Dermis microvascular lymphatic vessel endothelial cell (primary cell): Measurements from ENCODE around the gene UCN2. TPM values are rescaled to one million over a fixed set of nuclear protein-coding genes. Genes with fewer than 3 reads are reported as not detected.

Source experiments
- DNase-seq, 2 donors: peaks; one replicate each; pipeline versions ENCODE4 v3.0.0 to v3.0.0-alpha.2; 2010; ENCODE audit warnings: low read depth in 2 of 2
- total RNA-seq: library from RNA; depleted of rRNA; stranded (reverse); fragments of >200 nt; gene quantifications from 2 replicates; pipeline ENCODE4 v1.2.1, GENCODE V29; 2014

Gene UCN2
- not detected in 2 replicates for total RNA-seq

- peak in 1 of 2 donors; percentile 45 for DNase-seq
Measured at GRCh38 chr3:48563382-48563918, at the start of gene UCN2. Gene UCN2 (minus strand): TSS chr3:48563781. CDS start chr3:48563124, 657 bp downstream.

- DNase-seq, result no peak
Measured at GRCh38 chr3:48612309-48612708, 48.7 kb upstream of the UCN2 start.

GRCh38 chr3:48609088-48610005 lies 45.8 kb upstream of the UCN2 start, which contains the start of gene UQCRC1:
Gene UQCRC1 (minus strand): TSS chr3:48609646. CDS start chr3:48609620, 26 bp downstream.
- DNase-seq, result peak; percentile 89 to 94

GRCh38 chr3:48607519-48607918 lies 43.9 kb upstream of the UCN2 start:
- DNase-seq, result peak in 1 of 2 donors; percentile 31

GRCh38 chr3:48601622-48601994 lies 38.0 kb upstream of the UCN2 start:
- no peak for DNase-seq

GRCh38 chr3:48600711-48601621 lies 37.4 kb upstream of the UCN2 start:
- DNase-seq, result no peak

- DNase-seq, result no peak
Measured at GRCh38 chr3:48599509-48600285, 36.1 kb upstream of the UCN2 start.

- DNase-seq, result no peak
Measured at GRCh38 chr3:48599077-48599501, 35.5 kb upstream of the UCN2 start.

- no peak for DNase-seq
Measured at GRCh38 chr3:48598323-48599076, 34.9 kb upstream of the UCN2 start.

GRCh38 chr3:48597408-48597800 lies 33.8 kb upstream of the UCN2 start:
- no peak for DNase-seq

- no peak for DNase-seq
Measured at GRCh38 chr3:48596676-48597407, 33.3 kb upstream of the UCN2 start.

- no peak for DNase-seq
Measured at GRCh38 chr3:48596157-48596556, 32.6 kb upstream of the UCN2 start.

GRCh38 chr3:48595526-48596121 lies 32.0 kb upstream of the UCN2 start:
- DNase-seq, result peak in 1 of 2 donors; percentile 43

GRCh38 chr3:48595075-48595525 lies 31.5 kb upstream of the UCN2 start, which contains the start of gene COL7A1:
Gene COL7A1 (minus strand): TSS chr3:48595329. CDS start chr3:48595159, 170 bp downstream.
- DNase-seq, result no peak

- DNase-seq, result no peak
Measured at GRCh38 chr3:48594417-48595049, 31.0 kb upstream of the UCN2 start.

GRCh38 chr3:48593337-48593736 lies 29.8 kb upstream of the UCN2 start:
- DNase-seq, result no peak

- DNase-seq, result no peak
Measured at GRCh38 chr3:48592519-48593087, 29.0 kb upstream of the UCN2 start.

GRCh38 chr3:48591886-48592518 lies 28.4 kb upstream of the UCN2 start:
- DNase-seq, result no peak
